Suprapubic skin (tissue), 4 donors: ENCODE results near the gene KRTAP20-3. TPM values are rescaled to one million over a fixed set of nuclear protein-coding genes. Genes with fewer than 3 reads are reported as not detected.

ENCODE experiments used
- DNase-seq, 2 donors: peaks; one replicate each; pipeline ENCODE4 v3.0.0-alpha.2; 2019; ENCODE audit warnings: low spot score in 2 of 2
- H3K27ac ChIP-seq: fragments of 200-600 bp; sonication (generic); one replicate; pipeline ENCODE4 v1.5.1; 2019
- H3K27me3 ChIP-seq: fragments of 200-600 bp; sonication (generic); one replicate; pipeline ENCODE4 v1.5.1; 2019
- H3K36me3 ChIP-seq: fragments of 200-600 bp; sonication (generic); one replicate; pipeline ENCODE4 v1.5.1; 2019
- H3K4me1 ChIP-seq: fragments of 200-600 bp; sonication (generic); one replicate; pipeline ENCODE4 v1.5.1; 2019
- H3K4me3 ChIP-seq: fragments of 200-600 bp; sonication (generic); one replicate; pipeline ENCODE4 v1.5.1; 2019; ENCODE audit warnings: mild to moderate bottlenecking
- H3K9me3 ChIP-seq: fragments of 200-600 bp; sonication (generic); one replicate; pipeline ENCODE4 v1.5.1; 2019
- EP300 ChIP-seq: sonication (generic); formaldehyde crosslinking; IDR thresholded peaks from one replicate; pipeline ENCODE4 v1.6.1; 2017; ENCODE audit warnings: antibody characterized with exemption
- POLR2A ChIP-seq, 2 donors: fragments of 450-650 bp; IDR thresholded peaks; one replicate each; pipeline ENCODE4 v1.6.1; 2017; ENCODE audit warnings: antibody characterized with exemption in 2 of 2, mild to moderate bottlenecking in 2 of 2, moderate library complexity in 2 of 2
- POLR2AphosphoS5 ChIP-seq, 3 donors: sonication (generic); formaldehyde crosslinking; IDR thresholded peaks; one replicate each; pipeline ENCODE4 v1.6.1; 2017; ENCODE audit warnings: antibody characterized with exemption in 3 of 3
- WGBS: methylation state at CpG from one replicate; pipeline ENCODE4 v1.1.5; 2018; 5-methylcytosine and 5-hydroxymethylcytosine counted together
- total RNA-seq, 4 donors: library from RNA; depleted of rRNA; stranded (reverse); fragments of >200 nt; gene quantifications; one replicate each; pipeline ENCODE4 v1.1.0, GENCODE V29; 2016
- TF ChIP-seq, protein P1 (sequence below), 2 donors: fragments of 200-600 bp in 1 of 2; fragments of 450-650 bp in 1 of 2; sonication (generic) in 1 of 2; IDR thresholded peaks; one replicate each; pipeline ENCODE4 v1.5.1; 2016 to 2019; ENCODE audit warnings: antibody characterized with exemption in 2 of 2, mild to moderate bottlenecking in 1 of 2, moderate library complexity in 1 of 2

KRTAP20-3 gene
- total RNA-seq, result not detected

DNA sequence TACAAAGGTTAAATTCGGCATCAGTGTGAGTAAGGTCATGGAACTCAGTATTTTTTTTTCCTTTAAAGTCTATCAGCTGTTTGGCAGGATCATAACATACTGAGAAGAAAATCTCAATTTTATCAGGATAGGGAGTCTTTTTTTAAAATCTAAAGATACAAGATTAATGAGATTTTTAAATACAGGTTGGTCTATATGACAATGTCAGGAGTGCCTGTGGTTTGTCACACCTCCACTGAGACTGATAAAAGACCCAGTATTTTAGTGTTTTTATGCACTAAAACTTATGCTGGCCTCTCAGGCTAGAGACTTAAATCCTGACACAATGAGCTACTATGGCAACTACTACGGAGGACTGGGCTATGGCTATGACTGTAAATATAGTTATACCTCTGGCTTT, at the start of gene KRTAP20-3:
TSS of gene KRTAP20-3 (plus strand) at position 301 of the 400 bp plus-strand sequence.
- DNase-seq, result no peak
- Histone ChIP-seq H3K27ac (no peak within 1 kb of the TSS), H3K4me1 (no peaks in the 10 kb centered on the region), H3K36me3 (no peaks in the 10 kb centered on the region), H3K27me3 (no peaks in the 10 kb centered on the region), H3K9me3 (no peaks in the 10 kb centered on the region), H3K4me3 (no peak within 1 kb of the TSS)
- 84% methylated on average over 2 of the region's 2 CpGs for WGBS
- TF ChIP-seq POLR2AphosphoS5 (IDR thresholded peaks at IDR 0.05) (no peak), POLR2A (IDR thresholded peaks at IDR 0.05) (no peak), EP300 (no peak)
- TF ChIP-seq, protein P1, sequence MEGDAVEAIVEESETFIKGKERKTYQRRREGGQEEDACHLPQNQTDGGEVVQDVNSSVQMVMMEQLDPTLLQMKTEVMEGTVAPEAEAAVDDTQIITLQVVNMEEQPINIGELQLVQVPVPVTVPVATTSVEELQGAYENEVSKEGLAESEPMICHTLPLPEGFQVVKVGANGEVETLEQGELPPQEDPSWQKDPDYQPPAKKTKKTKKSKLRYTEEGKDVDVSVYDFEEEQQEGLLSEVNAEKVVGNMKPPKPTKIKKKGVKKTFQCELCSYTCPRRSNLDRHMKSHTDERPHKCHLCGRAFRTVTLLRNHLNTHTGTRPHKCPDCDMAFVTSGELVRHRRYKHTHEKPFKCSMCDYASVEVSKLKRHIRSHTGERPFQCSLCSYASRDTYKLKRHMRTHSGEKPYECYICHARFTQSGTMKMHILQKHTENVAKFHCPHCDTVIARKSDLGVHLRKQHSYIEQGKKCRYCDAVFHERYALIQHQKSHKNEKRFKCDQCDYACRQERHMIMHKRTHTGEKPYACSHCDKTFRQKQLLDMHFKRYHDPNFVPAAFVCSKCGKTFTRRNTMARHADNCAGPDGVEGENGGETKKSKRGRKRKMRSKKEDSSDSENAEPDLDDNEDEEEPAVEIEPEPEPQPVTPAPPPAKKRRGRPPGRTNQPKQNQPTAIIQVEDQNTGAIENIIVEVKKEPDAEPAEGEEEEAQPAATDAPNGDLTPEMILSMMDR (IDR thresholded peaks at IDR 0.05), result no peak

DNA sequence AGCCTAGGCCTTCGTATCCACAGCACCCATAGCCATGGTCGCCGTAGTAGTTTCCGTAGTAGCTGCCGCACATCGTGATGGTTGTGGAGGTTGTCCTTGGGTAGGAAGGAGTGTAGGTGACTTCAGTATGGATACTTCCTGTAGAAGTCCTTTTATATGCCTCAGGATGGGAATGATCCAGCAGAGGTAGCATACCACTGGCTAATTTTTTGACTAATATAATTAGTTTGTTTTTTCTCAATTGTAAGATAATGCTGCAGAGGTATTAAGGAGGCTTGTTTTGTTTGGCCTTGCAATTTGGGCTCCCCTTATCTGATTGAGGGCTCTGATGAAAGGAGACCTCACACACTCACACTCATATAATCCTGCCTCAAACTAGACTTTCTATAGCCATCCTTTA, 43.9 kb upstream of the KRTAP20-3 start, which contains the start of gene KRTAP6-2:
TSS of gene KRTAP6-2 (minus strand) at position 101 of the 400 bp plus-strand sequence. CDS start at position 73, 28 bp downstream.
- no peaks in the 10 kb centered on the region for H3K4me1 ChIP-seq
- no peak within 1 kb of the TSS for H3K27ac ChIP-seq
- H3K27me3 ChIP-seq, result no peaks in the 10 kb centered on the region
- no peak for DNase-seq
- no peak within 1 kb of the TSS for H3K4me3 ChIP-seq
- no peaks in the 10 kb centered on the region for H3K9me3 ChIP-seq
- TF ChIP-seq POLR2AphosphoS5 (IDR thresholded peaks at IDR 0.05), result no peak
- 92% methylated on average over 6 of the region's 6 CpGs for WGBS
- no peaks in the 10 kb centered on the region for H3K36me3 ChIP-seq

DNA sequence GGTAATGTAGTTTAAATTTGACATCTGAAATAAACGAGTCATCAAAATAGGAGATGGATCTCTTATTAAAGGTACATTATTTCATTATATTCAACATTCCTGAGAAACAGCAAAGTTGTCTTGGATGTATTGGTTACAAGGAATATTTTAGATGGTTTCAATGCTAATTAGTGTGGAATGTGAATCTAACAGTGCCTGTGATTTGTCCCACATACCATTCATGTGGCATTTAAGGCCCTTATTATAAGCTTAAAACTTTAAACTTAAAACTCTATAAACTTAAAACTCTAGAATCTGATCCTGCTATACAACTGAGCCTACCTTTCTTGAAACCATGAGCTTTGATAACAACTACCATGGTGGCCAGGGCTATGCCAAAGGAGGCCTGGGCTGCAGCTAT, 41.9 kb upstream of the KRTAP20-3 start, which contains the start of gene KRTAP22-1:
TSS of gene KRTAP22-1 (plus strand) at position 301 of the 400 bp plus-strand sequence.
- no peak for TF ChIP-seq POLR2AphosphoS5 (IDR thresholded peaks at IDR 0.05)
- no peak for TF ChIP-seq EP300
- no peak for TF ChIP-seq POLR2A (IDR thresholded peaks at IDR 0.05)
- TF ChIP-seq, protein P1 (IDR thresholded peaks at IDR 0.05), result no peak
- H3K9me3 ChIP-seq, result no peaks in the 10 kb centered on the region
- DNase-seq, result no peak
- H3K4me3 ChIP-seq, result no peak within 1 kb of the TSS
- WGBS, result 90% methylated on average over 1 of the region's 1 CpG
- no peaks in the 10 kb centered on the region for H3K27me3 ChIP-seq
- no peaks in the 10 kb centered on the region for H3K4me1 ChIP-seq
- H3K27ac ChIP-seq, result no peak within 1 kb of the TSS
- H3K36me3 ChIP-seq, result no peaks in the 10 kb centered on the region

DNA sequence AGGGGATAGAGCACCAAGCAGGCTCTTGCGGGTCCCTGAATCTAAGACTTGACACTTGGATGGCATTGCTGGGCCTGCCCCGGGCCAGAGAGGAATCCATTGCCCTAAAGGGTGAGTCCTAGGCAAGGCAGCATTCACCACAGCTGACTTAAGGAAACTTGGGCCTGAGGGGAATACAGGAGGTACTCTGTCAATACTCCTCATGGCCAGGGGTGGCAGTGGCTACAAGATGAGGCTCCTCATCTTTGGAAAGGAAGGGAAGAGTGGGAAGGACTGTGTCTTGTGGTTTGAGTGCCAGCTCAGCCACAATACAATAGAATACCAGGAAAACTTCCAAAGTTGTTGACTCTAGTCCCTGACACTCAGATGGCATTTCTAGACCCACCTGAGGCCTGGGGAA, 36.7 kb upstream of the KRTAP20-3 start:
- Histone ChIP-seq H3K4me1 (no peaks in the 10 kb centered on the region), H3K4me3 (no peak overlapping the region), H3K36me3 (no peaks in the 10 kb centered on the region), H3K27ac (no peak overlapping the region), H3K9me3 (no peaks in the 10 kb centered on the region), H3K27me3 (no peaks in the 10 kb centered on the region)
- no peak for DNase-seq
- 100% methylated on average over 2 of the region's 2 CpGs for WGBS
- TF ChIP-seq POLR2A (IDR thresholded peaks at IDR 0.05) (no peak), EP300 (no peak), POLR2AphosphoS5 (IDR thresholded peaks at IDR 0.05) (no peak)
- TF ChIP-seq, protein P1 (IDR thresholded peaks at IDR 0.05), result no peak

DNA sequence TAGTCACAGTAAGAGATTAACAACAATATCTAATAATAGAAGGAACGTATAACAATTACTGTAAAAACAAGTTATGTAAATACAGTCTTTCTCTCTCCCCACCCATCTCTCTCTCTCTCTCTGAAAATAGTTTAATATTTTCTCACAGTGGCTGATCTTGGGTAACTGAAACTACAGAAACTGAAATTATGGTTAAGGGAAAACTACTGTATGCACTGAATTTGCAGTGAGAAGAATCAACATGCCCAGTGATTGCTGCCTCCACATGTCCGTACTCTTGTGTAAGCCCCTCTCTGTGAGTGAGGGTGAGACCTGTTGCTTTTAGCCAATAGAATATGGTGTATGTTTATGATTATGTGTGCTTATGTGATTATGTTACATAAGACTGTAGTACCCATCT, 30.5 kb upstream of the KRTAP20-3 start:
- Histone ChIP-seq H3K27me3 (no peaks in the 10 kb centered on the region), H3K36me3 (no peaks in the 10 kb centered on the region), H3K27ac (no peak overlapping the region), H3K9me3 (no peaks in the 10 kb centered on the region), H3K4me1 (no peaks in the 10 kb centered on the region), H3K4me3 (no peak overlapping the region)
- TF ChIP-seq POLR2AphosphoS5 (IDR thresholded peaks at IDR 0.05) (no peak), POLR2A (IDR thresholded peaks at IDR 0.05) (no peak), EP300 (no peak)
- TF ChIP-seq, protein P1 (IDR thresholded peaks at IDR 0.05), result no peak
- WGBS, result 82% methylated on average over 2 of the region's 2 CpGs
- no peak for DNase-seq

DNA sequence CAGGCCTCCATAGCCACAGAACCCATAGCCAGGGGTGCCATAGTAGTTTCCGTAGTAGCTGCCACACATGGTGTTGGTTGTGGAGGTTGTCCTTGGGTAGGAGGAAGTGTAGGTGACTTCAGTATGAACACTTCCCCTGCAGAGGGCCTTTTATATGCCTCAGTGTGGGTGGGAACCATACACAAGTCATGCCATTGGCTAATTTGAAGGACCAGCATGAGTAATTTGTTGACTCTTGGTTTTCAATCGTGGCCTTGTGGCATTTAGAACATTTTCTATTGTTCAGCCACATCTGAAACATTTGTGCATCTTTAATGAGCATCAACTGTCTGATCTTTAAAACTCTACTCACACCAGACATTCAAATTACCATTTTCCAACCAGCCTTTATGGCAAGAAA, 28.8 kb upstream of the KRTAP20-3 start, which contains the start of gene KRTAP6-1:
TSS of gene KRTAP6-1 (minus strand) at position 95 of the 400 bp plus-strand sequence. CDS start at position 69, 26 bp downstream.
- Histone ChIP-seq H3K9me3 (no peaks in the 10 kb centered on the region), H3K27ac (no peak within 1 kb of the TSS), H3K36me3 (no peaks in the 10 kb centered on the region), H3K4me1 (no peaks in the 10 kb centered on the region), H3K27me3 (no peaks in the 10 kb centered on the region), H3K4me3 (no peak within 1 kb of the TSS)
- DNase-seq, result no peak
- TF ChIP-seq POLR2A (IDR thresholded peaks at IDR 0.05) (no peak), EP300 (no peak), POLR2AphosphoS5 (IDR thresholded peaks at IDR 0.05) (no peak)
- TF ChIP-seq, protein P1 (IDR thresholded peaks at IDR 0.05), result no peak
- 72% methylated on average over 2 of the region's 2 CpGs for WGBS
